K562 (cell line): ENCODE results near the gene P4HTM. TPM values are rescaled to one million over a fixed set of nuclear protein-coding genes. Genes with fewer than 3 reads are reported as not detected.

Experiments used
- BACH1 ChIP-seq: fragments of 200-800 bp; sonication (Bioruptor generic); IDR thresholded peaks from 2 replicates; pipeline ENCODE4 v1.6.1; 2016; ENCODE audit warnings: missing genetic modification characterization, missing compliant biosample characterization
- CCAR2 ChIP-seq: fragments of 200-400 bp; formaldehyde crosslinking; IDR thresholded peaks from 2 replicates; pipeline ENCODE4 v1.6.1; 2017; ENCODE audit warnings: mild to moderate bottlenecking, low read depth, low read length
- CSDE1 ChIP-seq, 2 experiments: fragments of 450-650 bp; IDR thresholded peaks; 2 replicates each; pipeline ENCODE4 v1.6.1; 2016; ENCODE audit warnings: mild to moderate bottlenecking in 1 of 2
- CUX1 ChIP-seq: fragments of 200-800 bp; sonication (Bioruptor generic); IDR thresholded peaks from 2 replicates; pipeline ENCODE4 v1.6.1; 2016; ENCODE audit warnings: missing genetic modification characterization, missing compliant biosample characterization
- MED1 ChIP-seq: sonication (generic); formaldehyde crosslinking; IDR thresholded peaks from 2 replicates; pipeline ENCODE4 v1.8.1; 2023; ENCODE audit warnings: missing genetic modification reagents, borderline replicate concordance
- PCBP1 ChIP-seq: fragments of 200-400 bp; formaldehyde crosslinking; IDR thresholded peaks from 2 replicates; pipeline ENCODE4 v1.6.1; 2018; ENCODE audit warnings: mild to moderate bottlenecking, low read depth, low read length; ENCODE audit not compliant: poor library complexity, severe bottlenecking
- TAL1 ChIP-seq: fragments of 450-650 bp; IDR thresholded peaks from 2 replicates; pipeline ENCODE4 v1.6.1; 2016; ENCODE audit warnings: mild to moderate bottlenecking
- ZNF639 ChIP-seq, 2 experiments: fragments of 200-800 bp in 1 of 2; sonication (Bioruptor generic) in 1 of 2; sonication (generic) in 1 of 2; formaldehyde crosslinking in 1 of 2; IDR thresholded peaks in 1 of 2; conservative IDR thresholded peaks in 1 of 2; 2 replicates each; pipeline versions ENCODE4 v1.5.0 to v1.6.1; 2016 to 2020; ENCODE audit warnings: missing compliant biosample characterization in 1 of 2, missing genetic modification characterization in 1 of 2, missing genetic modification reagents in 1 of 2
- polyA plus RNA-seq, 8 experiments: library from polyadenylated mRNA; depleted of rRNA in 4 of 8; stranded (reverse) in 5 of 8; unstranded in 3 of 8; fragments of >200 nt; fragmentation: Nextera tagmentation in 2 of 8; fragmentation: Illumina TruSeq in 1 of 8; extraction: Ambion mirVana in 2 of 8; extraction: Trizol in 1 of 8; gene quantifications; 2 replicates each; pipeline versions ENCODE4 v1.2.1 to v1.2.3, GENCODE V29; 2011 to 2014; ENCODE audit warnings: inconsistent platforms in 1 of 8, missing spikeins in 1 of 8
- total RNA-seq, 7 experiments: library from RNA; depleted of rRNA in 6 of 7; stranded (reverse); fragments of >200 nt in 6 of 7; fragmentation: Illumina TruSeq in 2 of 7; extraction: Trizol in 2 of 7; gene quantifications; 2 replicates each; pipeline versions ENCODE4 v1.2.1 to v1.2.3, GENCODE V29; 2011 to 2021; ENCODE audit warnings: low replicate concordance in 1 of 7

Gene P4HTM
- total and polyA plus RNA-seq, 9 of the 15 experiments (the other 6 are each of a cell fraction or from before 2014, with no cell fraction given), result 0.09 to 0.66 (median 0.25) TPM; not detected in 2

GRCh38 chr3:48945891-48946549 is 44.0 kb upstream of the P4HTM start (continued):
- TF ChIP-seq CUX1 (CRISPR knock-in tag) (no peak), CSDE1 (IDR thresholded peaks at IDR 0.05) (no peak), CCAR2 (no peak), TAL1 (no peak), ZNF639 (CRISPR knock-in tag; conservative IDR thresholded peaks at IDR 0.05 in 1 of 2, IDR thresholded peaks at IDR 0.05 in 1 of 2) (no peak), PCBP1 (no peak), BACH1 (tag) (no peak), MED1 (CRISPR knock-in tag) (no peak)
